ENCODE results near the gene IPCEF1.

- TF ChIP-seq CTCF (IDR thresholded peaks at IDR 0.05) (no peak), ZSCAN20 (CRISPR knock-in tag; IDR thresholded peaks at IDR 0.05) (no peak), MYC (IDR thresholded peaks at IDR 0.05; ENCODE audit: borderline replicate concordance, low read length) (no peak), JUNB (IDR thresholded peaks at IDR 0.05) (no peak), CBX8 (IDR thresholded peaks at IDR 0.05) (no peak), POLR2A (IDR thresholded peaks at IDR 0.05; ENCODE audit: low read length) (no peak)
Measured at GRCh38 chr6:154206996-154207395, 149.6 kb downstream of the IPCEF1 start.
